ENCODE measurements around the gene SIRPG. TPM values are rescaled to one million over a fixed set of nuclear protein-coding genes. Genes with fewer than 3 reads are reported as not detected.

SIRPG gene
- not detected for total RNA-seq

DNA sequence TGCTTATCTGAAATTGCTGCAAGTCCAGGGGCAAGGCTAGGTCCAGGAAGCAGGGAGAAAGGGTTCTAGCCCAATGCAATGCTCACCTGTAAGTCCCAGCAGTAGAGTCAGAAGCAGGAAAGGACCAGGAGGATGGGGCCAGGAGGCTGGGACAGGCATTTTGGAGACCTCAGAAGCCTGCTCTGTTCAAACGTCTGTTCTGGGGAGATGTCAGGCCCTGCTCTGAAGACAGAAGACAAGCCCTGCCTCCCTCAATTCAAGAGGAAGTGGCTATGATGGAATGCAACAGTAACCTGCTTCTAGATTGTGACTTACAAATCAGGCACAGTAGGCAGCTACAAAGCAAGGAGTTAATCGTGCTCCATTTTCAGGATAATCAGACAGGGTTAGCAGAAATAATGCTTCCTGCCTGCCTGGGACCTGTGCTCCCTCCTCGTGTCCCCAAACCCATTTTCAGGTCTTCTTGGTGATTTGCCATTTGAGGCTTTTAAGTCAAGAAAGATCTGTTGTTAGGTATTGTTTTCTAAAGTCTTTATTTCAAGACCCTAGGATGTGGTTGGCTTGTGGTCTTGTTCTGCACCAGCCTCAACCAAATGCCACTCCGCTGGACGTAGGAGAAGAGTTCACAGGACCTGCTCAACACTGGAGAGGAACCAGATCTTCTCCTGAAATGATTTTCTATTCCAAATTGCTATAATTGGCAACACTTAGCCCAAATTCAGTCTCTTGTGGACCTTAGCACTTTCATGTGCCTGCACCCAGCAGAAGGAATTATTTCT lies at the start of gene SIRPG:
Gene SIRPG (minus strand): TSS at position 224 of the 779 bp plus-strand sequence. CDS start 65 bp downstream, at position 159.

DNA sequence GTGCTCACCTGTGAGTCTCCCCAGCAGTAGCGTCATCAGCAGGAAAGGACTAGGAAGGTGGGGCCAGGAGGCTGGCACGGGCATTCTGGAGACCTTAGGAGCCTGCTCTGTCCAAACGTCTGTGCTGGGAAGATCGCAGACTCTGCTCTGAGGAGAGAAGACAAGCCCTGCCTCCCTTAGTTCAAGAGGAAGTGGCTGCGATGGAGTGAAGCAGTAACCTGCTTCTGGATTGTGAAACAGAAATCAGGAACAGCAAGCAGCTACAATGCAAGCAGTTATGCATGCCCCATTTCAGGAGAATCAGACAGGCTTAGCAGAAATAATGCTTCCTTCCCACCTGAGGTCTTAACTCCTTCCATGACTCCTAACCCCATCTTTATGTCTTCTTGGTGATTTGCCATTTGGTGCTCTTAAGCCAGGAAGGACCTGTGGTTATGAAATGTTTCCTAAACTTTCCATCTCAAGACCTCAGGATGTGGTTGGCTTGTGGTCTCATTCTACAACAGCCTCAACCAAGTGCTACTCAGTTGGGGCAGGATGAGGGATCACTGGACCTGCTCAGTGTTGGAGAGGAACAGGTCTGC lies 37.6 kb downstream of the SIRPG start, which contains the start of gene SIRPB1:
Gene SIRPB1 (minus strand): TSS at position 149 of the 584 bp plus-strand sequence. CDS start 65 bp downstream, at position 84.

Small RNA genes within 50 kb of the gene (small RNA-seq; reads per million reads assigned to genes)
- gene AL109809.3 (ENCODE audit: low replicate concordance) (not detected), gene RN7SL561P (ENCODE audit: low replicate concordance) (not detected)

Other genes starting within 250 kb of the SIRPG start
- 45.7 TPM for gene NSFL1C, start 190.9 kb downstream of the SIRPG start, total RNA-seq
- gene SIRPB2, start 166.4 kb downstream of the SIRPG start, total RNA-seq, result 1.3 TPM
- gene SIRPD, start 100.1 kb downstream of the SIRPG start, total RNA-seq, result not detected
- 1.3 TPM for gene SIRPB1, start 37.8 kb downstream of the SIRPG start, total RNA-seq
- 5.6 TPM for gene SIRPA, start 237.6 kb upstream of the SIRPG start, total RNA-seq